Measurements from ENCODE around the gene BTRC.

BTRC gene

GRCh38 chr10:101570428-101571270 lies 216.7 kb downstream of the BTRC start:
- Histone ChIP-seq H3K9ac (ENCODE audit: low read length) (peak overlapping the region; percentile 62), H3K27me3 (ENCODE audit: control insufficient read depth, insufficient read depth, low read length) (peaks cover 64% of the 10 kb centered on the region), H3K4me1 (ENCODE audit: control insufficient read depth, insufficient read depth, low read length) (peaks cover 20% of the 10 kb centered on the region), H3K4me3 (ENCODE audit: low read length) (peak overlapping the region; percentile 34), H3K36me3 (ENCODE audit: control insufficient read depth, insufficient read depth, low read length) (no peaks in the 10 kb centered on the region), H3K9me3 (ENCODE audit: control insufficient read depth, low read length) (no peaks in the 10 kb centered on the region)

DNA sequence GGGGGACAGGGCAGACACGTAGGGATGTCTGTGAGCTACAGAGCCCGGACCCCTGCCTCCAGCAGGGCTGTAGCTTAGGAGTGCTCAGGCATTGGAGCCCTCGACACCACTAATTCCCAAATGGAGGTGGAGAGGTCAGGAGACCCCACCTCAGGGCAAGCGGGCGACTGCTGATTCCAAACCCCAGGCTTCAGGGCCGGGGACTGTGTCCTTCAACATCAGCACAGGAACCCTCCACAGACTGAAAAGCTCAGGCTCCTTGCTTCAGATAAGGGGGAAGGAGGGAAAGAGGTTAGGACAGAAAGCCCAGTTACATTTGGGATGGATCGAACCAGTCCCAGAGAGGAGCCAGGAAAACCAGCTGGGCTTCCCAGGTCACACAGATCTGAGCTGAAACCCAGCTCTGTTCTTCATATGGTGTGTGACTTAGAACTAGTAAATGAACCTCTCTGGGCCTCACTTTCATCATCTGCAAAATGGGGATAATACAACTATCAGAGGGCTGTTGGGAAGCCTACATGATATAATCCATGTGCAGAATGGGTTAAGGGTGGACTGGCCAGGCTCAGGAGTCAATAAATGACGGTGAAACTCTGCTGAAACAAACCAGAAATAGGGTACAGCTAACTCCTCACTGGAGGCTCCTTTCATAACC lies 217.4 kb downstream of the BTRC start:
- H3K9me3 ChIP-seq (ENCODE audit: control insufficient read depth, low read length): no peaks in the 10 kb centered on the region
- H3K4me1 ChIP-seq (ENCODE audit: control insufficient read depth, insufficient read depth, low read length): peaks cover 17% of the 10 kb centered on the region
- no peak overlapping the region for H3K9ac ChIP-seq (ENCODE audit: low read length)
- no peaks in the 10 kb centered on the region for H3K36me3 ChIP-seq (ENCODE audit: control insufficient read depth, insufficient read depth, low read length)
- H3K4me3 ChIP-seq (ENCODE audit: low read length): no peak overlapping the region
- peaks cover 56% of the 10 kb centered on the region for H3K27me3 ChIP-seq (ENCODE audit: control insufficient read depth, insufficient read depth, low read length)

DNA sequence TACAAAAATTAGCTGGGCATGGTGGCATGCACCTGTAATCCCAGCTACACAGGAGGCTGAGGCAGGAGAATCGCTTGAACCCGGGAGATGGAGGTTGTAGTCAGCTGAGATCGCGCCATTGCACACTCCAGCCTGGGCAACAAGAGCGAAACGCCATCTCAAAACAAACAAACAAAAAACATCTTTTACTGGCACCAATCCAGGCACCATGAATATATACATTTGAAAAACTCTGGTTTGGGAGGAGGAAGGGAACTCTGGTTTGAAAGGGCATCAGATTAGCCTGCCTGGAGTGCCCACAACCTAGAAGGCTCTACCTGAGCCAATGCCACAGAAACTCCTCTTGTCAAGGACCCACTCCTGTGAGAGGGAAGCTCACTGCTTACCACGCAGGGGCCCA lies 218.2 kb downstream of the BTRC start:
- H3K9ac ChIP-seq (ENCODE audit: low read length): no peak overlapping the region
- peaks cover 16% of the 10 kb centered on the region for H3K4me1 ChIP-seq (ENCODE audit: control insufficient read depth, insufficient read depth, low read length)
- no peaks in the 10 kb centered on the region for H3K36me3 ChIP-seq (ENCODE audit: control insufficient read depth, insufficient read depth, low read length)
- no peak overlapping the region for H3K4me3 ChIP-seq (ENCODE audit: low read length)
- H3K27me3 ChIP-seq (ENCODE audit: control insufficient read depth, insufficient read depth, low read length): peaks cover 49% of the 10 kb centered on the region
- no peaks in the 10 kb centered on the region for H3K9me3 ChIP-seq (ENCODE audit: control insufficient read depth, low read length)

GRCh38 chr10:101572785-101573184 lies 218.8 kb downstream of the BTRC start:
- H3K36me3 ChIP-seq (ENCODE audit: control insufficient read depth, insufficient read depth, low read length): no peaks in the 10 kb centered on the region
- no peaks in the 10 kb centered on the region for H3K9me3 ChIP-seq (ENCODE audit: control insufficient read depth, low read length)
- no peak overlapping the region for H3K4me3 ChIP-seq (ENCODE audit: low read length)
- no peak overlapping the region for H3K9ac ChIP-seq (ENCODE audit: low read length)
- H3K27me3 ChIP-seq (ENCODE audit: control insufficient read depth, insufficient read depth, low read length): peaks cover 42% of the 10 kb centered on the region
- peaks cover 16% of the 10 kb centered on the region for H3K4me1 ChIP-seq (ENCODE audit: control insufficient read depth, insufficient read depth, low read length)

- no peak overlapping the region for H3K4me3 ChIP-seq (ENCODE audit: low read length)
- H3K27me3 ChIP-seq (ENCODE audit: control insufficient read depth, insufficient read depth, low read length): peaks cover 29% of the 10 kb centered on the region
Measured at GRCh38 chr10:101573885-101574753, 220.2 kb downstream of the BTRC start.

GRCh38 chr10:101575091-101575490 lies 221.1 kb downstream of the BTRC start:
- Histone ChIP-seq H3K27me3 (ENCODE audit: control insufficient read depth, insufficient read depth, low read length) (peaks cover 19% of the 10 kb centered on the region), H3K9ac (ENCODE audit: low read length) (no peak overlapping the region), H3K4me1 (ENCODE audit: control insufficient read depth, insufficient read depth, low read length) (peaks cover 7% of the 10 kb centered on the region), H3K4me3 (ENCODE audit: low read length) (no peak overlapping the region), H3K9me3 (ENCODE audit: control insufficient read depth, low read length) (no peaks in the 10 kb centered on the region), H3K36me3 (ENCODE audit: control insufficient read depth, insufficient read depth, low read length) (no peaks in the 10 kb centered on the region)

More at GRCh38 chr10:101573885-101574753, 220.2 kb downstream of the BTRC start:
- peaks cover 16% of the 10 kb centered on the region for H3K4me1 ChIP-seq (ENCODE audit: control insufficient read depth, insufficient read depth, low read length)
- H3K9me3 ChIP-seq (ENCODE audit: control insufficient read depth, low read length): no peaks in the 10 kb centered on the region
- no peak overlapping the region for H3K9ac ChIP-seq (ENCODE audit: low read length)
- H3K36me3 ChIP-seq (ENCODE audit: control insufficient read depth, insufficient read depth, low read length): no peaks in the 10 kb centered on the region

GRCh38 chr10:101575580-101576210 lies 221.7 kb downstream of the BTRC start:
- no peak overlapping the region for H3K9ac ChIP-seq (ENCODE audit: low read length)
- H3K9me3 ChIP-seq (ENCODE audit: control insufficient read depth, low read length): no peaks in the 10 kb centered on the region
- no peaks in the 10 kb centered on the region for H3K36me3 ChIP-seq (ENCODE audit: control insufficient read depth, insufficient read depth, low read length)
- H3K27me3 ChIP-seq (ENCODE audit: control insufficient read depth, insufficient read depth, low read length): peaks cover 15% of the 10 kb centered on the region
- H3K4me3 ChIP-seq (ENCODE audit: low read length): no peak overlapping the region
- peaks cover 3% of the 10 kb centered on the region for H3K4me1 ChIP-seq (ENCODE audit: control insufficient read depth, insufficient read depth, low read length)

DNA sequence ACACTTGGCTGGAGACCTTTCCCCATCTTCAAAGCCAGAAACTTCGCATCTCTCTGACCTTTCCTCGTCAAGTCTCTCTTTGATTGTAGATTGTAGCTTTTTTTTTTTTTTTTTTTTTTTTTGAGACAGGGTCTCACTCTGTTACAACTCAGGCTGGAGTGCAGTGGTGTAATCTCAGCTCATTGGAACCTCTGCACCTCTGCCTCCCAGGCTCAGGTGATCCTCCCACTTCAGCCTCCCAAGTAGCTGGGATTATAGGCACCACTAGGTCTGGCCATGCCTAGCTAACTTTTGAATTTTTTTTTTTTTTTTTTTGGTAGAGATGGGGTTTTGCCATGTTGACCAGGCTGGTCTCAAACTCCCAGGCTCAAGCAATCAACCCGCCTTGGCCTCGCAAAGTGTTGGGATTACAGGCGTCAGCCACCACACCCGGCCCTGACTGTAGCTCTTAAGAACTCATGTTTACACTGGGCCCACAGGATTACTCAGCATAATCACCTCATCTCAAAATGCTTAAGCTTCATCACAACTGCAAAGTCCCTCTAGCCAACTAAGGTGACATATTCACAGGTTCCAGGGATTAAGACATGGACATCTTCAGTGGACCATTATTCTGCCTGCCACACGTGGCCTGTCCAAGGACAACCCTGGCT lies 222.4 kb downstream of the BTRC start:
- no peaks in the 10 kb centered on the region for H3K4me1 ChIP-seq (ENCODE audit: control insufficient read depth, insufficient read depth, low read length)
- H3K9ac ChIP-seq (ENCODE audit: low read length): no peak overlapping the region
- no peaks in the 10 kb centered on the region for H3K9me3 ChIP-seq (ENCODE audit: control insufficient read depth, low read length)
- peaks cover 9% of the 10 kb centered on the region for H3K27me3 ChIP-seq (ENCODE audit: control insufficient read depth, insufficient read depth, low read length)
- H3K4me3 ChIP-seq (ENCODE audit: low read length): no peak overlapping the region
- no peaks in the 10 kb centered on the region for H3K36me3 ChIP-seq (ENCODE audit: control insufficient read depth, insufficient read depth, low read length)

DNA sequence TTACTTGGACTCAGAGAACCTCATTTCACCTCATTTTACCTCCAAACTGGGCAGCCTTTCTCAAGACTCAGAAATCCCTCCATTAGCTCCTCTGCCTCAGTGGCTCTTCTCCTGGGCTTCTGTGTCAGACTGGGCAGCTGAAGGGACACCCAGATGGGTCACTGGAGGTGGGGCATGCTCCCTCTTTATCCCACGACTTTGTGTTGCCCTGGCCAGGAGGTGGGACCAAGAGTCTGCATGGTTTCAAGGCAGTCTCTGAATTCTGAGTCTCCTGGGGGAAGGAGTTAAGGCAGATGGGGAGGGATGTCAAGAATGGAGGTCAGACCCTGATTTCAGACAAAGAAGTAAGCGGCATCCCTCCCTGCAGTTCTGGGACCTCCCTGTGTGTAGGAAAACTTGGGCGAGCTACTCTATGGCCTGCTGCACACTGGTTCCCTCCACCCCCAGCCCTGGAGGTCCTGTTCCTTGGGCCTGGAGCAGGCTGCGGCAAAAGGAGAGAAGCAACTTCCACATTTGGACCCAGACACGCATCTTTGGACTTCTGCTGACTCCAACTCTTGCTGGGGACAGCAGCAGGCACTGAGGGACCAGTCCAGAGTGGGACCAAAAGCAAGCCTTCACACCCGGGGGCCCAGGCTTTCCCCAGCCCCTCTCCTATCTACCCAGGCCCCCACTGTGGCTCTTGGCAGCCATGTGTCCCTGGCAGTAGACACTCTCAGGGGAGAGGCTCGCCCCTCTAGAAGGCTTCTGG lies 223.3 kb downstream of the BTRC start:
- H3K4me3 ChIP-seq (ENCODE audit: low read length): no peak overlapping the region
- H3K27me3 ChIP-seq (ENCODE audit: control insufficient read depth, insufficient read depth, low read length): peaks cover 3% of the 10 kb centered on the region
- no peaks in the 10 kb centered on the region for H3K4me1 ChIP-seq (ENCODE audit: control insufficient read depth, insufficient read depth, low read length)
- H3K9ac ChIP-seq (ENCODE audit: low read length): no peak overlapping the region
- no peaks in the 10 kb centered on the region for H3K9me3 ChIP-seq (ENCODE audit: control insufficient read depth, low read length)
- no peaks in the 10 kb centered on the region for H3K36me3 ChIP-seq (ENCODE audit: control insufficient read depth, insufficient read depth, low read length)

DNA sequence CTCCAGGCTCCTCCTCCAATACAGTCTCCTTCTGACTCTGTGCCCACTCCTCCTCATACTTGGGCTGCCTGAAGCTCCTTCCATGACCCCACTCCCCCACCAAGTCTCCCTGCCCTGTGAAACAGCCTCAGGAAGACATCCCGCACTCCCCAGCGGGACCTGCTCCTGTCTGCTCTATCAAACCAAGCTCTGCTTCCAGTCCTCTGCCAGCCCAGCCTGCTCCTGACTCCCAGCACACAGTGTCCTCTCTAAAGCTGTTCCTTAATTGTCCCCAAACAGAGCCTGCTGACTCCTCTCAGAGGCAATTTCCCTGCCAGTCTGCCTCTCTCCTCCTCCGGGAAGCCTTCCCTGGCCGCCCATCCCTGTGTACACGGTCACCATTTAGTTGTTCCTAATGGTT lies 224.2 kb downstream of the BTRC start:
- Histone ChIP-seq H3K4me1 (ENCODE audit: control insufficient read depth, insufficient read depth, low read length) (no peaks in the 10 kb centered on the region), H3K9me3 (ENCODE audit: control insufficient read depth, low read length) (no peaks in the 10 kb centered on the region), H3K36me3 (ENCODE audit: control insufficient read depth, insufficient read depth, low read length) (peaks cover 4% of the 10 kb centered on the region), H3K9ac (ENCODE audit: low read length) (no peak overlapping the region), H3K27me3 (ENCODE audit: control insufficient read depth, insufficient read depth, low read length) (no peaks in the 10 kb centered on the region), H3K4me3 (ENCODE audit: low read length) (no peak overlapping the region)

Data from mucosa of stomach (tissue), 1 donor.